ENCODE measurements around the gene MKRN3.

GRCh38 chr15:23524816-23525215, 40.7 kb upstream of the MKRN3 start:
- no peak for TF ChIP-seq CTCF (IDR thresholded peaks at IDR 0.05)
- no peak for TF ChIP-seq POLR2A (IDR thresholded peaks at IDR 0.05)
- no peak for TF ChIP-seq POLR2AphosphoS5 (IDR thresholded peaks at IDR 0.05)

All from breast epithelium (tissue), 3 donors.